Uterus (tissue), 4 donors: ENCODE results near the gene RASA3. TPM values are rescaled to one million over a fixed set of nuclear protein-coding genes. Genes with fewer than 3 reads are reported as not detected.

Experiments
- DNase-seq, 2 donors: peaks; one replicate each; pipeline ENCODE4 v3.0.0-alpha.2; 2019 to 2020
- H3K27ac ChIP-seq, 2 donors: fragments of 200-600 bp; sonication (generic); 1 replicate in 1 of 2; 2 replicates in 1 of 2; pipeline ENCODE4 v1.5.1; 2016 to 2018
- H3K27me3 ChIP-seq, 2 donors: fragments of 200-600 bp; sonication (generic); one replicate each; pipeline ENCODE4 v1.5.1; 2018 to 2019; ENCODE audit warnings: control low read depth in 1 of 2
- H3K36me3 ChIP-seq, 2 donors: fragments of 200-600 bp; sonication (generic); one replicate each; pipeline ENCODE4 v1.5.1; 2019; ENCODE audit warnings: control low read depth in 1 of 2
- H3K4me1 ChIP-seq, 2 donors: fragments of 200-600 bp; sonication (generic); one replicate each; pipeline ENCODE4 v1.5.1; 2018 to 2019; ENCODE audit warnings: control low read depth in 1 of 2
- H3K4me3 ChIP-seq, 2 donors: fragments of 200-600 bp; sonication (generic); 1 replicate in 1 of 2; 2 replicates in 1 of 2; pipeline ENCODE4 v1.5.1; 2018 to 2019; ENCODE audit warnings: mild to moderate bottlenecking in 1 of 2
- H3K9me3 ChIP-seq, 2 donors: fragments of 200-600 bp; sonication (generic); one replicate each; pipeline ENCODE4 v1.5.1; 2019; ENCODE audit warnings: control low read depth in 1 of 2
- CTCF ChIP-seq, 4 experiments: fragments of 200-600 bp in 2 of 4; fragments of 450-650 bp in 2 of 4; sonication (generic) in 2 of 4; IDR thresholded peaks; one replicate each; pipeline ENCODE4 v1.5.1; 2016 to 2019; ENCODE audit warnings: antibody characterized with exemption in 4 of 4, mild to moderate bottlenecking in 2 of 4, moderate library complexity in 1 of 4
- POLR2A ChIP-seq, 2 donors: fragments of 450-650 bp; IDR thresholded peaks; one replicate each; pipeline ENCODE4 v1.6.1; 2016; ENCODE audit warnings: antibody characterized with exemption in 2 of 2, mild to moderate bottlenecking in 1 of 2, moderate library complexity in 1 of 2
- intact Hi-C: fragments of 100-400 bp; cut with DNase I; formaldehyde crosslinking; loops from one replicate; pipeline ENCODE4 v1.15.1; 2023; ENCODE audit warnings: low total_unique reads
- total RNA-seq, 4 donors: library from RNA; depleted of rRNA in 3 of 4; stranded (reverse); fragments of >200 nt in 3 of 4; gene quantifications; one replicate each; pipeline versions ENCODE4 v1.1.0 to v1.2.4, GENCODE V29; 2014 to 2023
- donor health status: DM: yes; HTN: yes; CAD: no.

Gene RASA3
- total RNA-seq, 4 donors from 2014 or later: 8.5 to 31.6 (median 17.2) TPM

GRCh38 chr13:114013336-114013735 is 119.1 kb downstream of the RASA3 start:
- H3K27ac ChIP-seq: no peak overlapping the region
- no peaks in the 10 kb centered on the region for H3K27me3 ChIP-seq
- intact Hi-C loops: no loop called here

GRCh38 chr13:114012921-114013320 is 119.5 kb downstream of the RASA3 start:
- no peaks in the 10 kb centered on the region for H3K4me1 ChIP-seq
- H3K27me3 ChIP-seq: no peaks in the 10 kb centered on the region
- no peak for DNase-seq
- no peak overlapping the region for H3K27ac ChIP-seq
- no peaks in the 10 kb centered on the region for H3K9me3 ChIP-seq
- no peak overlapping the region for H3K4me3 ChIP-seq
- no peaks in the 10 kb centered on the region for H3K36me3 ChIP-seq
- no peak for TF ChIP-seq POLR2A (IDR thresholded peaks at IDR 0.05)
- no peak for TF ChIP-seq CTCF (IDR thresholded peaks at IDR 0.05)
- intact Hi-C loops: no loop called here

More at GRCh38 chr13:114013336-114013735, 119.1 kb downstream of the RASA3 start:
- Histone ChIP-seq H3K36me3 (no peaks in the 10 kb centered on the region), H3K9me3 (no peaks in the 10 kb centered on the region), H3K4me1 (no peaks in the 10 kb centered on the region), H3K4me3 (no peak overlapping the region)
- DNase-seq: no peak
- no peak for TF ChIP-seq CTCF (IDR thresholded peaks at IDR 0.05)
- TF ChIP-seq POLR2A (IDR thresholded peaks at IDR 0.05): no peak

- no peak for DNase-seq
- H3K4me3 ChIP-seq: no peak overlapping the region
- H3K4me1 ChIP-seq: no peaks in the 10 kb centered on the region
- no peak overlapping the region for H3K27ac ChIP-seq
- no peaks in the 10 kb centered on the region for H3K9me3 ChIP-seq
- H3K27me3 ChIP-seq: no peaks in the 10 kb centered on the region
- intact Hi-C loops: no loop called here
- no peak for TF ChIP-seq CTCF (IDR thresholded peaks at IDR 0.05)
- TF ChIP-seq POLR2A (IDR thresholded peaks at IDR 0.05): no peak
- H3K36me3 ChIP-seq: no peaks in the 10 kb centered on the region
Measured at GRCh38 chr13:114012141-114012540, 120.3 kb downstream of the RASA3 start.

- Histone ChIP-seq H3K36me3 (no peaks in the 10 kb centered on the region), H3K27me3 (no peaks in the 10 kb centered on the region), H3K4me3 (no peak overlapping the region), H3K9me3 (no peaks in the 10 kb centered on the region), H3K27ac (no peak overlapping the region), H3K4me1 (no peaks in the 10 kb centered on the region)
- intact Hi-C loops: no loop called here
- DNase-seq: no peak
- TF ChIP-seq POLR2A (IDR thresholded peaks at IDR 0.05): no peak
- TF ChIP-seq CTCF (IDR thresholded peaks at IDR 0.05): no peak
Measured at GRCh38 chr13:114011226-114011625, 121.2 kb downstream of the RASA3 start.

GRCh38 chr13:114010401-114011101 is 121.9 kb downstream of the RASA3 start:
- intact Hi-C loops: no loop called here
- no peak overlapping the region for H3K27ac ChIP-seq
- H3K4me1 ChIP-seq: no peaks in the 10 kb centered on the region
- H3K4me3 ChIP-seq: no peak overlapping the region
- no peaks in the 10 kb centered on the region for H3K36me3 ChIP-seq
- TF ChIP-seq CTCF (IDR thresholded peaks at IDR 0.05) (no peak), POLR2A (IDR thresholded peaks at IDR 0.05) (no peak)
- no peaks in the 10 kb centered on the region for H3K9me3 ChIP-seq
- H3K27me3 ChIP-seq: no peaks in the 10 kb centered on the region
- no peak for DNase-seq
